Lower leg skin (tissue), 4 donors: ENCODE measurements around the gene SPG21. TPM values are rescaled to one million over a fixed set of nuclear protein-coding genes. Genes with fewer than 3 reads are reported as not detected.
"Not testable (repeated sequence)": the region's sequence is repeated elsewhere in the genome, so short reads cannot be mapped to it uniquely, and the experiment has no call there.

ENCODE experiments used
- DNase-seq, 2 donors: peaks; one replicate each; pipeline ENCODE4 v3.0.0-alpha.2; 2019; ENCODE audit warnings: low spot score in 2 of 2
- H3K4me3 ChIP-seq: fragments of 200-600 bp; sonication (generic); 2 replicates; pipeline ENCODE4 v1.5.1; 2017; ENCODE audit warnings: mild to moderate bottlenecking, low read depth; ENCODE audit not compliant: poor library complexity, severe bottlenecking
- CTCF ChIP-seq, 3 donors: fragments of 450-650 bp; IDR thresholded peaks; one replicate each; pipeline ENCODE4 v1.5.1; 2016; ENCODE audit warnings: antibody characterized with exemption in 3 of 3, mild to moderate bottlenecking in 3 of 3, moderate library complexity in 2 of 3
- POLR2A ChIP-seq, 2 donors: fragments of 450-650 bp; IDR thresholded peaks; one replicate each; pipeline ENCODE4 v1.6.1; 2016 to 2017; ENCODE audit warnings: antibody characterized with exemption in 2 of 2, mild to moderate bottlenecking in 1 of 2, moderate library complexity in 1 of 2
- WGBS, 2 donors: methylation state at CpG; one replicate each; pipeline ENCODE4 v1.1.5; 2018; 5-methylcytosine and 5-hydroxymethylcytosine counted together
- intact Hi-C: fragments of 100-400 bp; cut with DNase I; formaldehyde crosslinking; loops from one replicate; pipeline ENCODE4 v1.15.0; 2023; ENCODE audit warnings: low total_unique reads
- total RNA-seq, 4 donors: library from RNA; depleted of rRNA; stranded (reverse); fragments of >200 nt; gene quantifications; one replicate each; pipeline ENCODE4 v1.1.0, GENCODE V29; 2016

SPG21 gene
- total RNA-seq, 4 donors from 2014 or later = 54.3 to 93.1 (median 76.6) TPM

- no peak overlapping the region for H3K4me3 ChIP-seq
- TF ChIP-seq CTCF (IDR thresholded peaks at IDR 0.05) = no peak
- no peak for TF ChIP-seq POLR2A (IDR thresholded peaks at IDR 0.05)
- intact Hi-C loops = no loop called here
- DNase-seq = no peak
- 88 to 89% methylated on average over 1 of the region's 1 CpG for WGBS, 2 donors
Observed at GRCh38 chr15:65027593-65027992, 37.9 kb upstream of the SPG21 start.

GRCh38 chr15:65026756-65027155 is 37.0 kb upstream of the SPG21 start:
- 86 to 90% methylated on average over 6 of the region's 6 CpGs for WGBS, 2 donors
- no peak overlapping the region for H3K4me3 ChIP-seq
- no peak for TF ChIP-seq CTCF (IDR thresholded peaks at IDR 0.05)
- TF ChIP-seq POLR2A (IDR thresholded peaks at IDR 0.05) = no peak
- peak in 1 of 2 donors; percentile 39 for DNase-seq
- intact Hi-C loops = no loop called here

GRCh38 chr15:65021488-65021887 is 31.8 kb upstream of the SPG21 start:
- H3K4me3 ChIP-seq = no peak overlapping the region
- intact Hi-C loops = no loop called here
- TF ChIP-seq POLR2A (IDR thresholded peaks at IDR 0.05) (no peak), CTCF (IDR thresholded peaks at IDR 0.05) (no peak)
- peak in 1 of 2 donors; percentile 4 for DNase-seq

- H3K4me3 ChIP-seq = no peak overlapping the region
- intact Hi-C loops = no loop called here
- TF ChIP-seq POLR2A (IDR thresholded peaks at IDR 0.05) = no peak
- TF ChIP-seq CTCF (IDR thresholded peaks at IDR 0.05) = no peak
- WGBS, 2 donors = 74 to 93% methylated on average over 1 of the region's 1 CpG
- DNase-seq = no peak
Observed at GRCh38 chr15:65020419-65020818, 30.7 kb upstream of the SPG21 start.

- DNase-seq = peak in 1 of 2 donors; percentile 14
- intact Hi-C loops, H3K4me3 ChIP-seq: not testable (repeated sequence)
- 91 to 96% methylated on average over 4 of the region's 4 CpGs for WGBS, 2 donors
Observed at GRCh38 chr15:65011198-65011597, 21.5 kb upstream of the SPG21 start.

GRCh38 chr15:65008983-65009382 is 19.3 kb upstream of the SPG21 start:
- intact Hi-C loops = no loop called here
- DNase-seq = no peak
- WGBS, 2 donors = 74 to 75% methylated on average over 2 of the region's 2 CpGs
- no peak overlapping the region for H3K4me3 ChIP-seq
- TF ChIP-seq CTCF (IDR thresholded peaks at IDR 0.05) = no peak
- TF ChIP-seq POLR2A (IDR thresholded peaks at IDR 0.05) = no peak
